Endothelial cell of umbilical vein (primary cell): Measurements from ENCODE around the gene ASIC4. TPM values are rescaled to one million over a fixed set of nuclear protein-coding genes. Genes with fewer than 3 reads are reported as not detected.

Source experiments
- BruUV-seq: library from RNA; stranded (reverse); fragments of 400-500 nt; replicated peaks from 2 replicates; lab custom pipeline; 2021; lab: Mats Ljungman, UMichigan
- CTCF ChIA-PET: fragments of 300-600, 350-600 bp; sonication (Branson Sonifier 250); formaldehyde crosslinking; loops from one replicate; lab custom pipeline; 2021; ENCODE audit warnings: antibody characterized with exemption, inconsistent platforms; lab: Charles Lee
- POLR2A ChIA-PET: fragments of 300-600, 350-600 bp; sonication (Branson Sonifier 250); formaldehyde crosslinking; loops from one replicate; lab custom pipeline; 2021; ENCODE audit warnings: antibody characterized with exemption, inconsistent platforms; lab: Charles Lee
- DNase-seq: peaks from one replicate; pipeline ENCODE4 v3.0.0-alpha.2; 2011; ENCODE audit warnings: low read depth, low spot score
- FAIRE-seq: peaks from 2 replicates; lab custom pipeline; 2011; peaks lifted over from hg19 to GRCh38; lab: Jason Lieb, UNC
- H2AFZ ChIP-seq: 2 replicates; pipeline ENCODE4 v1.6.0; 2012; ENCODE audit warnings: low read depth, low read length, control low read depth, inconsistent platforms
- H3K27ac ChIP-seq: 2 replicates; pipeline ENCODE4 v1.5.1; 2011; ENCODE audit warnings: low read depth, mild to moderate bottlenecking, control low read depth, low read length, moderate library complexity; ENCODE audit not compliant: insufficient read depth
- H3K27me3 ChIP-seq, 2 experiments: 2 replicates each; pipeline versions ENCODE4 v1.6.0 to v1.6.1; 2011; ENCODE audit warnings: low read length in 2 of 2, mixed read lengths in 1 of 2; ENCODE audit not compliant: control insufficient read depth in 2 of 2, insufficient read depth in 2 of 2
- H3K36me3 ChIP-seq, 2 experiments: 2 replicates in 1 of 2; 3 replicates in 1 of 2; pipeline ENCODE4 v1.5.1; 2011; ENCODE audit warnings: low read length in 2 of 2, mild to moderate bottlenecking in 1 of 2, moderate library complexity in 1 of 2; ENCODE audit not compliant: control insufficient read depth in 2 of 2, insufficient read depth in 2 of 2; ENCODE audit errors: extremely low read depth in 1 of 2
- H3K4me1 ChIP-seq: 3 replicates; pipeline ENCODE4 v1.5.1; 2011; ENCODE audit warnings: mild to moderate bottlenecking, low read length; ENCODE audit not compliant: control insufficient read depth, insufficient read depth; ENCODE audit errors: extremely low read depth
- H3K4me2 ChIP-seq: 2 replicates; pipeline ENCODE4 v1.6.1; 2011; ENCODE audit warnings: low read length, control low read depth, mixed read lengths; ENCODE audit not compliant: insufficient read depth
- H3K4me3 ChIP-seq, 3 experiments: fragments of 200-600 bp in 1 of 3; sonication (generic), shearing (Covaris generic) in 1 of 3; replicated peaks in 1 of 3; 2 replicates each; pipeline ENCODE4 v1.5.1; 2011 to 2016; ENCODE audit warnings: control low read depth in 3 of 3, low read length in 3 of 3, mild to moderate bottlenecking in 2 of 3, inconsistent platforms in 1 of 3, low read depth in 1 of 3, moderate library complexity in 1 of 3; ENCODE audit not compliant: insufficient read depth in 1 of 3
- H3K79me2 ChIP-seq: 2 replicates; pipeline ENCODE4 v1.6.0; 2012; ENCODE audit warnings: low read length, inconsistent platforms; ENCODE audit not compliant: control insufficient read depth, insufficient read depth
- H3K9ac ChIP-seq: replicated peaks from 2 replicates; pipeline ENCODE3; 2011; ENCODE audit warnings: low read length, control low read depth; ENCODE audit not compliant: insufficient read depth; ENCODE audit errors: extremely low read depth
- H3K9me1 ChIP-seq: replicated peaks from 3 replicates; pipeline ENCODE4 v1.6.0; 2011; ENCODE audit warnings: mild to moderate bottlenecking, low read length; ENCODE audit not compliant: control insufficient read depth, insufficient read depth; ENCODE audit errors: extremely low read depth
- H3K9me3 ChIP-seq: replicated peaks from 2 replicates; pipeline ENCODE4 v1.5.1; 2012; ENCODE audit warnings: low read length, inconsistent platforms; ENCODE audit not compliant: control insufficient read depth, insufficient read depth
- H4K20me1 ChIP-seq: replicated peaks from 2 replicates; pipeline ENCODE3; 2011; ENCODE audit warnings: mild to moderate bottlenecking, low read length; ENCODE audit not compliant: control insufficient read depth, insufficient read depth; ENCODE audit errors: extremely low read depth
- CTCF ChIP-seq, 2 donors: IDR thresholded peaks; 1 replicate in 1 of 2; 2 replicates in 1 of 2; pipeline ENCODE4 v1.5.1; 2011; ENCODE audit warnings: low read length in 2 of 2, mild to moderate bottlenecking in 2 of 2, moderate library complexity in 2 of 2, control low read depth in 1 of 2, inconsistent platforms in 1 of 2, low read depth in 1 of 2; ENCODE audit not compliant: insufficient read depth in 1 of 2; ENCODE audit errors: extremely low read depth in 1 of 2
- EZH2 ChIP-seq: IDR thresholded peaks from 2 replicates; pipeline ENCODE4 v1.6.1; 2012; ENCODE audit warnings: borderline replicate concordance, low read depth, mild to moderate bottlenecking, moderate library complexity, low read length, inconsistent platforms; ENCODE audit not compliant: severe bottlenecking
- FOS ChIP-seq: IDR thresholded peaks from 2 replicates; pipeline ENCODE4 v1.6.1; 2011; ENCODE audit warnings: mild to moderate bottlenecking, low read length, moderate library complexity, borderline replicate concordance; ENCODE audit not compliant: insufficient read depth
- GATA2 ChIP-seq: IDR thresholded peaks from 2 replicates; pipeline ENCODE4 v1.7.0; 2011; ENCODE audit warnings: low read depth, mild to moderate bottlenecking, moderate library complexity, mixed read lengths, low read length; ENCODE audit not compliant: insufficient read length, insufficient read depth
- JUN ChIP-seq: IDR thresholded peaks from 2 replicates; pipeline ENCODE4 v1.6.1; 2011; ENCODE audit warnings: borderline replicate concordance, low read depth; ENCODE audit not compliant: insufficient read length, insufficient read depth
- MAX ChIP-seq: IDR thresholded peaks from 2 replicates; pipeline ENCODE4 v1.6.1; 2011; ENCODE audit not compliant: insufficient read depth, insufficient read length
- MYC ChIP-seq: IDR thresholded peaks from one replicate; pipeline ENCODE4 v1.6.1; 2011; ENCODE audit warnings: mild to moderate bottlenecking, low read depth, low read length
- POLR2A ChIP-seq: IDR thresholded peaks from 2 replicates; pipeline ENCODE4 v1.6.1; 2012; ENCODE audit warnings: low read depth, mild to moderate bottlenecking, control low read depth, low read length
- POLR2AphosphoS5 ChIP-seq: IDR thresholded peaks from 2 replicates; pipeline ENCODE4 v1.6.1; 2012; ENCODE audit warnings: low read depth, mild to moderate bottlenecking, control low read depth, low read length, moderate library complexity; ENCODE audit not compliant: insufficient read depth
- dilution Hi-C: fragments of 300-500 bp; cut with MboI; formaldehyde crosslinking; loops from one replicate; pipeline ENCODE4 v1.15.0; 2019; ENCODE audit warnings: low sequenced_read_pairs; ENCODE audit not compliant: extremely low pct_ligation_motif_present
- intact Hi-C: fragments of 100-400 bp; cut with micrococcal nuclease; formaldehyde crosslinking; loops from one replicate; pipeline ENCODE4 v1.10.0; 2022
- polyA plus RNA-seq, 4 experiments: library from polyadenylated mRNA; depleted of rRNA in 3 of 4; stranded (reverse) in 3 of 4; unstranded in 1 of 4; fragments of >200 nt; gene quantifications; 2 replicates each; pipeline versions ENCODE4 v1.2.1 to v1.2.3, GENCODE V29; 2011 to 2012; ENCODE audit warnings: missing spikeins in 1 of 4
- total RNA-seq: library from RNA; stranded (reverse); gene quantifications from 2 replicates; pipeline ENCODE4 v1.2.3, GENCODE V29; 2021

ASIC4 gene
- total and polyA plus RNA-seq, 2 donors (not counting 3 experiments of a cell fraction or from before 2014, with no cell fraction given): not detected

GRCh38 chr2:219536425-219536824 lies 22.1 kb downstream of the ASIC4 start:
- POLR2A ChIA-PET: no interaction called here
- no peak overlapping the region for H3K9ac ChIP-seq
- H3K27me3 ChIP-seq: peaks cover 3 to 10% of the 10 kb centered on the region in 2 experiments
- no peaks in the 10 kb centered on the region for H3K36me3 ChIP-seq
- no peaks in the 10 kb centered on the region for H3K9me1 ChIP-seq
- no peaks in the 10 kb centered on the region for H3K79me2 ChIP-seq
- no peaks in the 10 kb centered on the region for H4K20me1 ChIP-seq
- FAIRE-seq (no peak), DNase-seq (no peak)
- no peaks in the 10 kb centered on the region for H3K4me1 ChIP-seq
- H3K9me3 ChIP-seq: no peaks in the 10 kb centered on the region
- CTCF ChIA-PET: interaction anchor here (4.9 kb wide), 1 partner anchor 41 kb away, joined by 21 read pairs; a partner anchor contains a TSS
- no peak overlapping the region for H3K27ac ChIP-seq
- TF ChIP-seq GATA2 (no peak), POLR2AphosphoS5 (no peak), POLR2A (no peak), JUN (no peak), MAX (no peak), FOS (no peak), CTCF (IDR thresholded peaks at IDR 0.05; ENCODE audit: extremely low read depth in 1 of 2, insufficient read depth in 1 of 2, low read depth in 1 of 2, low read length in 2 of 2) (no peak), EZH2 (no peak), MYC (no peak)
- no peak overlapping the region for H2AFZ ChIP-seq
- intact Hi-C loops: no loop called here
- no peak overlapping the region for H3K4me2 ChIP-seq
- BruUV-seq: no TSS peak
- H3K4me3 ChIP-seq: no peak overlapping the region
- dilution Hi-C loops: no loop called here
